Neural progenitor cell (in vitro differentiated cells): ENCODE measurements around the gene GALNT8. TPM values are rescaled to one million over a fixed set of nuclear protein-coding genes. Genes with fewer than 3 reads are reported as not detected.
"Not testable (repeated sequence)": the region's sequence is repeated elsewhere in the genome, so short reads cannot be mapped to it uniquely, and the experiment has no call there.

Experiments
- DNase-seq: peaks from one replicate; pipeline ENCODE4 v3.0.0-alpha.2; 2016; ENCODE audit warnings: low spot score
- H2AFZ ChIP-seq: fragments of 200-600 bp; sonication (generic); replicated peaks from 2 replicates; pipeline ENCODE4 v1.6.1; 2016; ENCODE audit warnings: antibody characterized with exemption
- H3F3A ChIP-seq: fragments of 200-600 bp; sonication (generic); 2 replicates; pipeline ENCODE4 v1.6.1; 2016; ENCODE audit warnings: antibody characterized with exemption, low read depth
- H3K27ac ChIP-seq: fragments of 200-600 bp; sonication (generic); 2 replicates; pipeline ENCODE4 v1.5.1; 2016; ENCODE audit warnings: mild to moderate bottlenecking
- H3K27me3 ChIP-seq: fragments of 200-600 bp; sonication (generic); 2 replicates; pipeline ENCODE4 v1.6.1; 2016; ENCODE audit warnings: mild to moderate bottlenecking, moderate library complexity
- H3K36me3 ChIP-seq: fragments of 200-600 bp; sonication (generic); 2 replicates; pipeline ENCODE4 v1.5.1; 2016
- H3K4me1 ChIP-seq: fragments of 200-600 bp; sonication (generic); 2 replicates; pipeline ENCODE4 v1.6.1; 2016; ENCODE audit warnings: mixed run types
- H3K4me2 ChIP-seq: fragments of 200-600 bp; sonication (generic); 2 replicates; pipeline ENCODE4 v1.6.1; 2016
- H3K4me3 ChIP-seq: fragments of 200-600 bp; sonication (generic); 2 replicates; pipeline ENCODE4 v1.5.1; 2016
- H3K79me2 ChIP-seq: fragments of 200-600 bp; sonication (generic); 2 replicates; pipeline ENCODE4 v1.6.1; 2016; ENCODE audit warnings: low read depth
- H3K9ac ChIP-seq: fragments of 200-600 bp; sonication (generic); 2 replicates; pipeline ENCODE4 v1.6.1; 2016
- H3K9me3 ChIP-seq: fragments of 200-600 bp; sonication (generic); 2 replicates; pipeline ENCODE4 v1.5.1; 2016; ENCODE audit warnings: low read depth
- H4K20me1 ChIP-seq: fragments of 200-600 bp; sonication (generic); 2 replicates; pipeline ENCODE4 v1.6.1; 2016; ENCODE audit warnings: low read depth
- H3K27ac Mint-ChIP-seq: 3 replicates; pipeline ENCODE4 v1.8.0; 2021; ENCODE audit warnings: mixed read lengths
- H3K27me3 Mint-ChIP-seq: 2 replicates; pipeline ENCODE4 v1.8.0; 2022; ENCODE audit warnings: low read depth, mild to moderate bottlenecking, inconsistent platforms, moderate library complexity, mixed read lengths; ENCODE audit not compliant: insufficient read depth
- H3K36me3 Mint-ChIP-seq: 3 replicates; pipeline ENCODE4 v1.8.0; 2021; ENCODE audit warnings: mixed read lengths
- H3K4me1 Mint-ChIP-seq: 3 replicates; pipeline ENCODE4 v1.8.0; 2021; ENCODE audit warnings: mixed read lengths
- H3K4me3 Mint-ChIP-seq: 3 replicates; pipeline ENCODE4 v1.8.0; 2021; ENCODE audit warnings: mild to moderate bottlenecking, moderate library complexity, mixed read lengths
- H3K9me3 Mint-ChIP-seq: 3 replicates; pipeline ENCODE4 v1.8.0; 2020; ENCODE audit warnings: mixed read lengths
- EZH2 ChIP-seq: fragments of 200-600 bp; sonication (generic); IDR thresholded peaks from 2 replicates; pipeline ENCODE4 v1.6.1; 2017; ENCODE audit warnings: antibody characterized with exemption, mild to moderate bottlenecking, moderate library complexity
- EZH2phosphoT487 ChIP-seq: fragments of 200-600 bp; sonication (generic); IDR thresholded peaks from 2 replicates; pipeline ENCODE4 v1.6.1; 2017; ENCODE audit warnings: antibody characterized with exemption
- total RNA-seq: library from RNA; depleted of rRNA; stranded (reverse); fragments of >200 nt; gene quantifications from 2 replicates; pipeline ENCODE4 v1.2.3, GENCODE V29; 2015; ENCODE audit warnings: low replicate concordance
- TF ChIP-seq, protein P1 (sequence below): fragments of 200-600 bp; sonication (generic); IDR thresholded peaks from 2 replicates; pipeline ENCODE4 v1.5.1; 2017; ENCODE audit warnings: antibody characterized with exemption, mild to moderate bottlenecking

Gene GALNT8
- total RNA-seq, 1 donor from 2014 or later = 2.6 TPM

DNA sequence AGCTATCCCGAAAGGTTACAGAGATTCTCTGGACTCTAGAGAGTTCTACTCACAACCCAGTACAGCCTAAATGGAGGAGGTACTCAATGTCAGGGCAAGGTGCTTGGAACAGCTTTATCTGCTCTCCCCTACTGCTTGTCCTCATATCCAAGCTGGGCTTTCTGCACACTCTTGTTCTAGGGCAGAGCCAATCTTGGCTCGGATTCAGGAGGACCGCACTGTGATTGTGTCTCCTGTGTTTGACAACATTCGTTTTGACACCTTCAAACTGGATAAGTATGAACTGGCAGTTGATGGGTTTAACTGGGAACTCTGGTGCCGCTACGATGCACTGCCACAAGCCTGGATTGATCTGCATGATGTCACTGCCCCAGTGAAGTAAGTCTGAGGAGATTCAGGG lies 25.0 kb downstream of the GALNT8 start:
- H3K4me3 Mint-ChIP-seq = no peak overlapping the region
- H3K9me3 ChIP-seq = no peaks in the 10 kb centered on the region
- H3K36me3 Mint-ChIP-seq = peaks cover 5% of the 10 kb centered on the region
- no peak for DNase-seq
- no peak overlapping the region for H3K27ac Mint-ChIP-seq
- H3K4me1 ChIP-seq = no peaks in the 10 kb centered on the region
- H3K4me2 ChIP-seq = no peak overlapping the region
- H3K27me3 Mint-ChIP-seq = peaks cover 3% of the 10 kb centered on the region
- no peak overlapping the region for H3K27ac ChIP-seq
- H4K20me1 ChIP-seq = no peaks in the 10 kb centered on the region
- peaks cover 3% of the 10 kb centered on the region for H3K9me3 Mint-ChIP-seq
- H3K27me3 ChIP-seq = no peaks in the 10 kb centered on the region
- H2AFZ ChIP-seq = no peak overlapping the region
- no peak overlapping the region for H3K4me3 ChIP-seq
- H3K36me3 ChIP-seq = no peaks in the 10 kb centered on the region
- no peaks in the 10 kb centered on the region for H3F3A ChIP-seq
- no peaks in the 10 kb centered on the region for H3K4me1 Mint-ChIP-seq
- TF ChIP-seq EZH2phosphoT487 = no peak
- TF ChIP-seq, protein P1, sequence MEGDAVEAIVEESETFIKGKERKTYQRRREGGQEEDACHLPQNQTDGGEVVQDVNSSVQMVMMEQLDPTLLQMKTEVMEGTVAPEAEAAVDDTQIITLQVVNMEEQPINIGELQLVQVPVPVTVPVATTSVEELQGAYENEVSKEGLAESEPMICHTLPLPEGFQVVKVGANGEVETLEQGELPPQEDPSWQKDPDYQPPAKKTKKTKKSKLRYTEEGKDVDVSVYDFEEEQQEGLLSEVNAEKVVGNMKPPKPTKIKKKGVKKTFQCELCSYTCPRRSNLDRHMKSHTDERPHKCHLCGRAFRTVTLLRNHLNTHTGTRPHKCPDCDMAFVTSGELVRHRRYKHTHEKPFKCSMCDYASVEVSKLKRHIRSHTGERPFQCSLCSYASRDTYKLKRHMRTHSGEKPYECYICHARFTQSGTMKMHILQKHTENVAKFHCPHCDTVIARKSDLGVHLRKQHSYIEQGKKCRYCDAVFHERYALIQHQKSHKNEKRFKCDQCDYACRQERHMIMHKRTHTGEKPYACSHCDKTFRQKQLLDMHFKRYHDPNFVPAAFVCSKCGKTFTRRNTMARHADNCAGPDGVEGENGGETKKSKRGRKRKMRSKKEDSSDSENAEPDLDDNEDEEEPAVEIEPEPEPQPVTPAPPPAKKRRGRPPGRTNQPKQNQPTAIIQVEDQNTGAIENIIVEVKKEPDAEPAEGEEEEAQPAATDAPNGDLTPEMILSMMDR = no peak
- no peak overlapping the region for H3K9ac ChIP-seq
- no peaks in the 10 kb centered on the region for H3K79me2 ChIP-seq

DNA sequence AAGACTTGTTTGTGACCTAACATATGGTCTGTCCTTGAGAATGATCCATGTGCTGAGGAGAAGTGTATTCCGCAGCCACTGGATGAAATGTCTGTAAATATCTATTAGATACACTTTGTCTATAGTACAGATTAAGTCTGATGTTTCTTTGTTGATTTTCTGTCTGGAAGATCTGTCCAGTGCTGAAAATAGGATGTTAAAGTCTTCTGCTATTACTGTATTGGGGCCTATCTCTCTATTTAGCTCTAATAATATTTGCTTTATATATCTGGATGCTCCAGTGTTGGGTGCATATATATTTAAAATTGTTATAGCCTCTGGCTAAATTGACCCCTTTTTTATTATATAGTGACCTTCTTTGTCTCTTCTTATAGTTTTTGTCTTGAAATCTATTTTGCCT lies 31.5 kb downstream of the GALNT8 start:
- DNase-seq, H3K4me3 ChIP-seq, H3K36me3 Mint-ChIP-seq, H3K9me3 ChIP-seq, H3K27me3 Mint-ChIP-seq, H3K9me3 Mint-ChIP-seq, H3K4me2 ChIP-seq, H3K27ac ChIP-seq, H2AFZ ChIP-seq, H3K4me1 Mint-ChIP-seq, H3K9ac ChIP-seq, H4K20me1 ChIP-seq, H3K27ac Mint-ChIP-seq, H3K36me3 ChIP-seq, H3K4me3 Mint-ChIP-seq, H3F3A ChIP-seq, H3K79me2 ChIP-seq, H3K4me1 ChIP-seq, H3K27me3 ChIP-seq: not testable (repeated sequence)

DNA sequence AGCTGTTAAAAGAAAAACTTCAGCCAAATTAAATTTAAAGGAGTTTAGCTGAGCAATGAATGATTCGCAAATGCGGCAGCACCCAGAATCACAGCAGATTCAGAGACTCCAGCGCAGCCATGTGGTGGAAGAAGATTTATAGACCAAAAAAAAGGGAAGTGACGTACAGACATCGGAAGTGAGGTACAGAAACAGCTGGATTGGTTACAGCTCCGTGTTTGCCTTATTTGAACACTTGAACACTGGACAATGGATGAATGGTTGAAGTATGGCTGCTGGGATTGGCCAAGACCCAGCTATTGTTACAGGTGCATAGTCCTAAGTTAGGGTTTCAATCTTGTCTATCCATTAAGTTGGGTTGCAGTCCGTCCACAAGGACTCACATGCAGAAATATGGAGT lies 42.6 kb downstream of the GALNT8 start:
- Histone ChIP-seq H4K20me1 (no peaks in the 10 kb centered on the region), H3K4me3 (no peak overlapping the region), H3K27ac (no peak overlapping the region), H3K9me3 (no peaks in the 10 kb centered on the region), H3K79me2 (no peaks in the 10 kb centered on the region), H3K36me3 (no peaks in the 10 kb centered on the region), H3F3A (no peaks in the 10 kb centered on the region), H3K9ac (no peak overlapping the region), H2AFZ (peak overlapping the region; percentile 82), H3K4me1 (peaks cover 5% of the 10 kb centered on the region), H3K27me3 (no peaks in the 10 kb centered on the region), H3K4me2 (no peak overlapping the region)
- no peak for DNase-seq
- Mint-ChIP-seq H3K27ac (no peak overlapping the region), H3K4me1 (peaks cover 2% of the 10 kb centered on the region), H3K9me3 (no peaks in the 10 kb centered on the region), H3K36me3 (peaks cover 5% of the 10 kb centered on the region), H3K4me3 (no peak overlapping the region), H3K27me3 (peaks cover 2% of the 10 kb centered on the region)
- no peak for TF ChIP-seq EZH2phosphoT487
- TF ChIP-seq EZH2 = no peak
- TF ChIP-seq, protein P1 = no peak

DNA sequence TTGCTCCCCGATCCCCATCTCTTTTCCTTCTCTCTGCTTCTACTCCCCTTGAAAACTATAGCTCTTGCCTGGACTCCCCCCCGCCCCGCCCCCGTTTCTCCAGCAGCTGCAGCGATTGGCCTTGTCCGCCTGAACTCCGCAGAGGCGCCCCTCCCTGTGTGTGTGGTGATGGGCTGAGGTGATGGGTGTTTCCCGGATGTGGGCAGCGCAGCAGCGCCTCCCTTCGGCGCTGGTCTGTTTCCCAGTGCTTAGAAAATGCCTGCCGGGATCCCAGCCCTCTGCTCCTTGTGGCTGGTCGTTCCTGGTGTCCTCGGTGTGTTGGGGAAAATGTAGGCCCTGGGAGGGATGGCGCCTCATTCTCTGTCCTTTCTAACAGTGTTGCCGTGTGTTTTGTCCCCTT lies 43.3 kb downstream of the GALNT8 start:
- H4K20me1 ChIP-seq = no peaks in the 10 kb centered on the region
- H3K9me3 ChIP-seq = no peaks in the 10 kb centered on the region
- no peaks in the 10 kb centered on the region for H3K27me3 ChIP-seq
- TF ChIP-seq, protein P1 = peak; percentile 75
- TF ChIP-seq EZH2 = no peak
- H3K4me1 ChIP-seq = peaks cover 5% of the 10 kb centered on the region
- peaks cover 2% of the 10 kb centered on the region for H3K4me1 Mint-ChIP-seq
- H3K79me2 ChIP-seq = no peaks in the 10 kb centered on the region
- H3K4me3 ChIP-seq = no peak overlapping the region
- H3K9ac ChIP-seq = no peak overlapping the region
- peak; percentile 93 for DNase-seq
- H2AFZ ChIP-seq = peak overlapping the region; percentile 93
- H3F3A ChIP-seq = no peaks in the 10 kb centered on the region
- peaks cover 2% of the 10 kb centered on the region for H3K27me3 Mint-ChIP-seq
- no peak overlapping the region for H3K4me3 Mint-ChIP-seq
- H3K27ac ChIP-seq = no peak overlapping the region
- H3K27ac Mint-ChIP-seq = no peak overlapping the region
- H3K36me3 ChIP-seq = no peaks in the 10 kb centered on the region
- H3K36me3 Mint-ChIP-seq = peaks cover 5% of the 10 kb centered on the region
- H3K4me2 ChIP-seq = peak overlapping the region; percentile 47
- no peaks in the 10 kb centered on the region for H3K9me3 Mint-ChIP-seq
